ENCODE measurements around the gene ARNT2. TPM values are rescaled to one million over a fixed set of nuclear protein-coding genes. Genes with fewer than 3 reads are reported as not detected.
A peak's percentile ranks its signal among the peaks of the same experiment; 100 is the strongest.

Gene ARNT2
- total and polyA plus RNA-seq, 3 experiments from 2014 or later, result 0.11 to 0.13 TPM; not detected in 1

GRCh38 chr15:80415358-80415670 is 11.1 kb downstream of the ARNT2 start:
- Mint-ChIP-seq H3K4me1 (no peaks in the 10 kb centered on the region), H3K36me3 (no peaks in the 10 kb centered on the region), H3K27me3 (peaks cover 10 to 49% of the 10 kb centered on the region in 2 donors), H3K27ac (no peak overlapping the region), H3K4me3 (no peak overlapping the region), H3K9me3 (peaks cover 0 to 2% (median 0%) of the 10 kb centered on the region in 5 donors)
- Histone ChIP-seq H3K4me1 (ENCODE audit: insufficient read depth, low read length) (no peaks in the 10 kb centered on the region), H3K36me3 (ENCODE audit: insufficient read depth, low read length) (no peaks in the 10 kb centered on the region), H3K27ac (ENCODE audit: low read depth, low read length) (no peak overlapping the region), H3K4me3 (ENCODE audit: low read length) (no peak overlapping the region), H3K9me3 (ENCODE audit: low read length) (no peaks in the 10 kb centered on the region), H3K27me3 (ENCODE audit: insufficient read depth, low read length, poor library complexity, severe bottlenecking) (no peaks in the 10 kb centered on the region)
- POLR2A ChIA-PET, result no interaction called here
- DNase-seq, result no peak
- CTCF ChIA-PET, result no interaction called here

- Mint-ChIP-seq H3K36me3 (no peaks in the 10 kb centered on the region), H3K27ac (no peak overlapping the region), H3K9me3 (no peaks in the 10 kb centered on the region), H3K27me3 (peaks cover 10 to 42% of the 10 kb centered on the region in 2 donors), H3K4me3 (no peak overlapping the region), H3K4me1 (no peaks in the 10 kb centered on the region)
- no peak for DNase-seq
- Histone ChIP-seq H3K36me3 (ENCODE audit: insufficient read depth, low read length) (no peaks in the 10 kb centered on the region), H3K4me3 (ENCODE audit: low read length) (no peak overlapping the region), H3K27me3 (ENCODE audit: insufficient read depth, low read length, poor library complexity, severe bottlenecking) (no peaks in the 10 kb centered on the region), H3K27ac (ENCODE audit: low read depth, low read length) (no peak overlapping the region), H3K9me3 (ENCODE audit: low read length) (no peaks in the 10 kb centered on the region), H3K4me1 (ENCODE audit: insufficient read depth, low read length) (no peaks in the 10 kb centered on the region)
- ChIA-PET POLR2A (no interaction called here), CTCF (no interaction called here)
Observed at GRCh38 chr15:80416702-80417101, 12.5 kb downstream of the ARNT2 start.

GRCh38 chr15:80418892-80419537 is 14.8 kb downstream of the ARNT2 start:
- Histone ChIP-seq H3K36me3 (ENCODE audit: insufficient read depth, low read length) (no peaks in the 10 kb centered on the region), H3K9me3 (ENCODE audit: low read length) (no peaks in the 10 kb centered on the region), H3K4me3 (ENCODE audit: low read length) (no peak overlapping the region), H3K27ac (ENCODE audit: low read depth, low read length) (no peak overlapping the region), H3K4me1 (ENCODE audit: insufficient read depth, low read length) (no peaks in the 10 kb centered on the region), H3K27me3 (ENCODE audit: insufficient read depth, low read length, poor library complexity, severe bottlenecking) (no peaks in the 10 kb centered on the region)
- Mint-ChIP-seq H3K9me3 (no peaks in the 10 kb centered on the region), H3K27me3 (peaks cover 7 to 33% of the 10 kb centered on the region in 2 donors), H3K36me3 (no peaks in the 10 kb centered on the region), H3K4me1 (no peaks in the 10 kb centered on the region), H3K4me3 (no peak overlapping the region), H3K27ac (no peak overlapping the region)
- ChIA-PET POLR2A (no interaction called here), CTCF (no interaction called here)
- no peak for DNase-seq

- ChIA-PET POLR2A (no interaction called here), CTCF (no interaction called here)
- DNase-seq, result no peak
Observed at GRCh38 chr15:80419546-80419945, 15.4 kb downstream of the ARNT2 start.

DNA sequence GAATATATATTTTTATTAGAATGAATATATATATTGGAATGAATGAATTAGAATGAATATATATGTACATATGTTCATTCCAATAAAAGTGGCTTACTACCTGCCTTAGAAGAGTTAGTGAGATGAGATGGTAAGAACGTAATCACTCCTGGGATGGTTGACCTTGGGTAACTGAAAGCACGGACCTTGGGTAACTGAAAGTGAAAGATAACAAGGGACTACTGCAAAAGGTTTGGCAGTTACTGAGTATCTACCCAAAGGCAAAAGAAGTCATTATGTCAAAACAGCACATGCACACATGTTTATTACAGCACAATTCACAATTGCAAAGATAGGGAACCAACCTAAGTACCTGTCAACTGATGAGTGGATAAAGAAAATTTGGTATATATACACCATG is 16.5 kb downstream of the ARNT2 start:
- Histone ChIP-seq H3K4me3 (ENCODE audit: low read length) (no peak overlapping the region), H3K4me1 (ENCODE audit: insufficient read depth, low read length) (no peaks in the 10 kb centered on the region), H3K27me3 (ENCODE audit: insufficient read depth, low read length, poor library complexity, severe bottlenecking) (no peaks in the 10 kb centered on the region), H3K36me3 (ENCODE audit: insufficient read depth, low read length) (no peaks in the 10 kb centered on the region), H3K9me3 (ENCODE audit: low read length) (no peaks in the 10 kb centered on the region), H3K27ac (ENCODE audit: low read depth, low read length) (no peak overlapping the region)
- no peak overlapping the region for H3K27ac Mint-ChIP-seq
- no peaks in the 10 kb centered on the region for H3K9me3 Mint-ChIP-seq
- no peaks in the 10 kb centered on the region for H3K36me3 Mint-ChIP-seq
- POLR2A ChIA-PET, result no interaction called here
- peaks cover 9 to 30% of the 10 kb centered on the region in 2 donors for H3K27me3 Mint-ChIP-seq
- H3K4me3 Mint-ChIP-seq, result no peak overlapping the region
- H3K4me1 Mint-ChIP-seq, result no peaks in the 10 kb centered on the region
- CTCF ChIA-PET, result no interaction called here
- no peak for DNase-seq

More at GRCh38 chr15:80419546-80419945, 15.4 kb downstream of the ARNT2 start:
- no peaks in the 10 kb centered on the region for H3K9me3 Mint-ChIP-seq
- no peak overlapping the region for H3K27ac ChIP-seq (ENCODE audit: low read depth, low read length)
- no peak overlapping the region for H3K4me3 Mint-ChIP-seq
- H3K27me3 ChIP-seq (ENCODE audit: insufficient read depth, low read length, poor library complexity, severe bottlenecking), result no peaks in the 10 kb centered on the region
- no peak overlapping the region for H3K27ac Mint-ChIP-seq
- H3K4me1 ChIP-seq (ENCODE audit: insufficient read depth, low read length), result no peaks in the 10 kb centered on the region
- no peaks in the 10 kb centered on the region for H3K36me3 Mint-ChIP-seq
- no peaks in the 10 kb centered on the region for H3K9me3 ChIP-seq (ENCODE audit: low read length)
- no peak overlapping the region for H3K4me3 ChIP-seq (ENCODE audit: low read length)
- no peaks in the 10 kb centered on the region for H3K4me1 Mint-ChIP-seq
- peaks cover 7 to 33% of the 10 kb centered on the region in 2 donors for H3K27me3 Mint-ChIP-seq
- H3K36me3 ChIP-seq (ENCODE audit: insufficient read depth, low read length), result no peaks in the 10 kb centered on the region

GRCh38 chr15:80423215-80423614 is 19.0 kb downstream of the ARNT2 start:
- no peak for DNase-seq
- Histone ChIP-seq H3K4me1 (ENCODE audit: insufficient read depth, low read length) (no peaks in the 10 kb centered on the region), H3K27me3 (ENCODE audit: insufficient read depth, low read length, poor library complexity, severe bottlenecking) (no peaks in the 10 kb centered on the region), H3K27ac (ENCODE audit: low read depth, low read length) (no peak overlapping the region), H3K9me3 (ENCODE audit: low read length) (no peaks in the 10 kb centered on the region), H3K4me3 (ENCODE audit: low read length) (no peak overlapping the region), H3K36me3 (ENCODE audit: insufficient read depth, low read length) (no peaks in the 10 kb centered on the region)
- Mint-ChIP-seq H3K27ac (no peak overlapping the region), H3K4me1 (no peaks in the 10 kb centered on the region), H3K4me3 (no peak overlapping the region), H3K9me3 (no peaks in the 10 kb centered on the region), H3K36me3 (no peaks in the 10 kb centered on the region), H3K27me3 (peaks cover 7 to 18% of the 10 kb centered on the region in 2 donors)
- POLR2A ChIA-PET, result no interaction called here
- CTCF ChIA-PET, result no interaction called here

GRCh38 chr15:80424381-80424780 is 20.2 kb downstream of the ARNT2 start:
- Mint-ChIP-seq H3K9me3 (no peaks in the 10 kb centered on the region), H3K27ac (no peak overlapping the region), H3K27me3 (peaks cover 2 to 8% of the 10 kb centered on the region in 2 donors), H3K4me1 (no peaks in the 10 kb centered on the region), H3K4me3 (no peak overlapping the region), H3K36me3 (no peaks in the 10 kb centered on the region)
- ChIA-PET POLR2A (no interaction called here), CTCF (no interaction called here)
- Histone ChIP-seq H3K9me3 (ENCODE audit: low read length) (no peaks in the 10 kb centered on the region), H3K27me3 (ENCODE audit: insufficient read depth, low read length, poor library complexity, severe bottlenecking) (no peaks in the 10 kb centered on the region), H3K27ac (ENCODE audit: low read depth, low read length) (no peak overlapping the region), H3K36me3 (ENCODE audit: insufficient read depth, low read length) (no peaks in the 10 kb centered on the region), H3K4me3 (ENCODE audit: low read length) (no peak overlapping the region), H3K4me1 (ENCODE audit: insufficient read depth, low read length) (no peaks in the 10 kb centered on the region)
- no peak for DNase-seq

GRCh38 chr15:80426316-80426715 is 22.1 kb downstream of the ARNT2 start:
- no peak overlapping the region for H3K27ac ChIP-seq (ENCODE audit: low read depth, low read length)
- no peak overlapping the region for H3K4me3 ChIP-seq (ENCODE audit: low read length)
- Mint-ChIP-seq H3K27ac (no peak overlapping the region), H3K9me3 (no peaks in the 10 kb centered on the region), H3K36me3 (no peaks in the 10 kb centered on the region), H3K4me3 (no peak overlapping the region), H3K27me3 (peaks cover 7 to 8% of the 10 kb centered on the region in 2 donors), H3K4me1 (no peaks in the 10 kb centered on the region)
- ChIA-PET POLR2A (no interaction called here), CTCF (no interaction called here)
- H3K9me3 ChIP-seq (ENCODE audit: low read length), result no peaks in the 10 kb centered on the region
- H3K4me1 ChIP-seq (ENCODE audit: insufficient read depth, low read length), result no peaks in the 10 kb centered on the region
- no peak for DNase-seq
- H3K36me3 ChIP-seq (ENCODE audit: insufficient read depth, low read length), result no peaks in the 10 kb centered on the region
- no peaks in the 10 kb centered on the region for H3K27me3 ChIP-seq (ENCODE audit: insufficient read depth, low read length, poor library complexity, severe bottlenecking)

GRCh38 chr15:80429964-80430363 is 25.8 kb downstream of the ARNT2 start:
- POLR2A ChIA-PET, result no interaction called here
- peak overlapping the region in 1 of 8 donors; percentile 8 for H3K27ac Mint-ChIP-seq
- no peaks in the 10 kb centered on the region for H3K9me3 Mint-ChIP-seq
- DNase-seq, result no peak
- CTCF ChIA-PET, result no interaction called here
- no peak overlapping the region for H3K4me3 Mint-ChIP-seq
- no peaks in the 10 kb centered on the region for H3K4me1 Mint-ChIP-seq
- H3K4me1 ChIP-seq (ENCODE audit: insufficient read depth, low read length), result no peaks in the 10 kb centered on the region
- no peaks in the 10 kb centered on the region for H3K9me3 ChIP-seq (ENCODE audit: low read length)
- no peaks in the 10 kb centered on the region for H3K27me3 ChIP-seq (ENCODE audit: insufficient read depth, low read length, poor library complexity, severe bottlenecking)
- H3K36me3 ChIP-seq (ENCODE audit: insufficient read depth, low read length), result no peaks in the 10 kb centered on the region
- H3K27ac ChIP-seq (ENCODE audit: low read depth, low read length), result no peak overlapping the region
- H3K36me3 Mint-ChIP-seq, result no peaks in the 10 kb centered on the region
- no peak overlapping the region for H3K4me3 ChIP-seq (ENCODE audit: low read length)
- H3K27me3 Mint-ChIP-seq, result peaks cover 10 to 13% of the 10 kb centered on the region in 2 donors
